ENCODE measurements around the gene DDX24.

Gene DDX24

GRCh38 chr14:94029671-94030203 is 51.3 kb downstream of the DDX24 start:
- no peak for DNase-seq

GRCh38 chr14:94029265-94029664 is 51.7 kb downstream of the DDX24 start:
- DNase-seq: no peak

DNA sequence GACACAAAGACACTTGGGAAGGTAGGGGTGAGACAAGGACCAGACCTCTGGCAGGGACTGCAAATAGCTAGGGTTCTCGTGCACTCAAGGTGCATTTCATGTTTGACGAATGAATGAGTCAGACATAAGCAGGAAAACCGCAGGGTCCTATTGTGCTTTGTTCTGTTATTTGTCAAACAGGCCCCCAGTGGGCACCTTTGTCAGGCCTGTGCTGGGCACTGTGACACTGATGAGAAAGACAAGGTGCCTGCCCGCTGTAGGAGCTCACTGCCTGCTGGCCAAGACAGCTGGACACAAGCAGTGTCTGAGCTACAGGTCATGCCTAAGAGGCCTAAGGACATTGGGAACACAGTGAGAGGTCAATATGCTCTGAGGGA is 52.6 kb downstream of the DDX24 start:
- DNase-seq: no peak

DNA sequence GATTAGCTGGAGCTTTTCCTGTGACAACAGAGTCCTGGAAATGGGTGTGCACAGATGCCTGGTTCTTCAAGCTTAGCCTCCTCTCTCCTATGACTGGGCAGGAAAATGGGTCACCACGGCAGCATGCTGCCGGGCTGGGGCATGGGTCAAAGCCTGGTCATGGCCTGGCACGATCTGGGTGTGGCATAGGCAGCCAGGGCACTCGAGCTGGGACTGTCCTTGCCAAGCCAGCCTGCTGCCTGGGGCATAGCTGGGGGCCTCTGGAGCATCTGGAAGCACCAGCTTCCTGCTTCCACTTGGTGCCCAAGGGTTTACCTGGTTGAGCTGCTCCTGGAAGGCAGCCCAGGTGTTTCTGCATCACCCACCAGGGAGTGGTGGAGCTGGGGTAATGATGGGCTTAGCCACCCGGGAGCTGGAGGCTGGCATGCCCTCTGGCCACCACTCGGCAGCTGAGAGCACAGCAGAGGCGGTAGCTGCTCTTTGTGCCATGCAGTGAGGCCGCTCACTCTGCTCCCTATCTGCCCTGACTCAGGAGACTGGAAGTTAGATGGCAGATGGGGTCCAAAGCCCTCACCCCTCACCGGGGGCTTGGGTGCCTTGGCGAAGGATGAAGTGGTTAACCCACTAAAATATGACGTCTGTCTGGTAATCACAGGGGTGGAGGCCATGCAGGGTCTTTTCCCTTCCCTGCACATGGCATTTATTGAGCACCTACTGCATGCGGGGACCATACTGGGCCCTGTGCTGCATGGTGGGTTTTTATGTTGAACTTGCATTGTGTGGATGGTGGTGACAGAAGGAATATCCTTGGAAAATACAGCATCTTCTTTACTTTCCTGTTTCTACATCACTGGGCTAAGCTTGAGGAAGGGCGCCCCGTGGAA is 53.2 kb downstream of the DDX24 start:
- DNase-seq: no peak

DNA sequence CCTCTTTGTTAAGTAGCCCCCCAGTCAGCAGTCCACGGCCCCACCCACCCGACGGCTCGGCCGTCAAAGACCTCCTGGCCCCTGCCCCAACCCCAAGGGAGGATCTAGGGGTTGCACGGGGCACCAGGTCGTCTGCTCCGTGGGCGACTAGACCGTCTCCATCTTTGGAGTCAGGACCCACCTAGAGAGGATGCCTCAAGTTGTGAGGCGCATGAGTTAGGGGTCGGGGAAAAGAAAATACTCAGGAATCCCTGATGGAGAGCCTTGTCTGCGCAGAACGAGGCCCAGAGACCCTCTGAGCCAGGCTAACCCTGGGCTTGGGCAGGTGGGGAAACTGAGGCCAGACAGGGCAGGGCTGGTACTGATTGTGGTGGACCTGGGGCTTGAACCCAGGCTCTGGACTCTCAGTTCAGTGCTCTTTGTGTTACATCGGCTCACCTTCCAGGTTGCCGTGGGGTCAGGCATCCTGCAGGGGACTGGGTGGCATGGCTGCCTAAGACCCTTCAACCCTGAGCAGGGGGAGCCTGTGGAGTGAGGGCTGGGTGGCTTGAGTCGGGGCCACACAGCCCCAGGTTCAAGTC is 54.0 kb downstream of the DDX24 start:
- no peak for DNase-seq

DNA sequence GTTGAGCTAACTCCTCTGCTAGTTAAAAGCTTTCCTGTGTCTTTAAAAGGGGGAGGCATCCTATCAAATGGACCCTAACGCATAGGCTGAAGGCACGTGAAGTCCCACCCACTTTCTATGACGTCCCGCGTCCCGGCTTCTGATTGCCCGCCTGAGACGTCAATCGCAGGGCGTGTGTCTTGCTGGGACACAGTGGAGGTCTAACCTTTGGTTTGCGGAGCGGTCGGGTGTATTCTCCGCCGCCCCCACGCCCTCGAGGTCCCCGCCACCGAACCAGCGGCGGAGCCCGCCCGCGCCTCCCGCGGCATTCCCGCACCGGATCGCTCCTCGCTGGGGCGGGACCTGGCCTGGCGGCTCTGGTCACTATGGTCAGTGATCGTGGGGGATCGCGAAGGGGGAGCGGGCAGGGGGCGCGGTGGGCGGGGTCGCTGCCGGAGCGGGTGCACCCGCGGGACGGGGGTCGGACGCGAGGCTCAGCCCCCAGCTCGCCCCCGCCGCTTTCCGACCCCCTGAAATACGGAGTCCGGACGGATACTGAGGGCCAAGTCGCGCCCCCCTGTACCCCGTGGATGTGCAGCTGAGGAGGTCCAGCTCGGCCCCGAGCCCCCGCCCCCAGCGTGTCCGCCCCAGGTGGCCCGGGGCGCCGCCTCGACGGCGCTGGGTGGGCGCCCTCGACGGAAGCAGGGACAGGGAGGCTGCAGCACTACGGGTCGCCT is 54.7 kb downstream of the DDX24 start, which contains the start of gene OTUB2:
TSS of gene OTUB2 (plus strand) at position 168 of the 716 bp plus-strand sequence. CDS start at position 366, 198 bp downstream.
- DNase-seq: peak; percentile 96

DNA sequence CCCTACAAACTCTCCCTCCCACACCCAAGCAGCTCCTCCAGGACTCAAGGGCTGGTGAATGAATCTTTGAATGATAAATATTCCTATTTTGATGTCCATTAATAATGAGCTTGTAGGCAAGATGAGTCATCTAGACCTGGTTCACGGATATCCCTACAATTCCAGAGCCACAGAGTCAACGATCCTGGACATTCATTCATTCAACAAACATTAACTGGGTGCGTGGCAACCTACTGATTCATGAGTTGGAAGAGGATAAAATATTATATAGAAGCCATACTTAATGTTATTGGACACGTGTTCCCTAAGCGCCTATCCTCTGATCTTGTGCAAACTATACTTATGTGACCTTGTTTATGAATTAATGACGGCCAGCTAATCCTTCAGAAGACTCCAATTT is 55.3 kb downstream of the DDX24 start:
- DNase-seq: no peak

DNA sequence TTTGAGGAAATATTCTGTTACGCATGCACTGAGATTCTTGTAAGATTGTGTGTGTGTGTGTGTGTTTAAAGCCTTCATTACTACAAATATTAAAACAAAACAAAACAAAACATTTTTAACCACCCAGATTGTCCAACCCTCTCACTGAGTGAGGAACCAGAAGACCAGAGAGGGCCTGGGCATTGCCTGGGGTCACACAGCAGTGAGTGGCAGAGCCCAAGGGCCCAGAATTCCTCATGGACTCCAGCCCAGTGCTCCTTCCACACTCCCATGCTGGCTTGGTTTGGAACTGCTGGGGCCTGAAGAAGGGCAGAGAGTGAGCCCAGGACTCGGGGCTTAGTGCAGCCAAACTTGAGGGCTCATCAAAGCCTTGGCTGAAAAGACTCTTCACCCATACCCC is 56.5 kb downstream of the DDX24 start:
- no peak for DNase-seq

- no peak for DNase-seq
Observed at GRCh38 chr14:94022532-94023411, 58.2 kb downstream of the DDX24 start.

DNA sequence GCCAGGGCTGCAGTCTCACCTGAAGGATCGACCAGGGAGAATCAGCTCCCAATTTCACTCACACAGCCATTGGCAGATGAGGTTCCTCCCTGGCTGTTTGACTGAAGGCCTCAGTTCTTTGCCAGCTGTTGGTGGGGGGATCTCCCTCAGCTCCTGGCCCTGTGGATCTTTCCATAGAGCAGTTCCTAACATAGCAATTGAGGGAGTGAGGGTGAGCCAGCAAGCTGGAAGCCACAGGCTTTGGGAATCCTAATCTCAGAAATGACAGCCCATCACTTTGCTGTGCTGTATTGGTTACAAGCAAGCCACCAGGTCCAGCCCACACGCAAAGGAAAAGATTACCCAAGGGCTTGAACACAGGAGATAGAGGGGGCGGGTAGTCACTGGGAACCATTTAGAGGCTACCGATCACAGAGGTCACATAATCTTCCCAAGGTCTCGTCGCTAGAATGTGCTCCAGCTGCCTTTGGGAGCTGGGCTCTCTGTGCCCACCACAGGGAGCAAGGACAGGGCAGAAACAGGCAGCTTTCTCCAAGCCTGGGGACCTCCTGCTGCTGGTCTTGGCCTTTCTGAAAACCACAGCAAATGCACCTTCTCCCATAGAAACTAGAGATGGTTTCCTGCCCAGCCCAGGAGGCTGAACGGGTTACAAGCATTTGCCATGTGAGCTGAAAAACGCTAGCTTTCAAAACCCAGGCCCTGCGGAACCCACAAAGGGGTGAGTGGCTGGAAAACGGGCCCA is 59.4 kb downstream of the DDX24 start:
- DNase-seq: no peak

DNA sequence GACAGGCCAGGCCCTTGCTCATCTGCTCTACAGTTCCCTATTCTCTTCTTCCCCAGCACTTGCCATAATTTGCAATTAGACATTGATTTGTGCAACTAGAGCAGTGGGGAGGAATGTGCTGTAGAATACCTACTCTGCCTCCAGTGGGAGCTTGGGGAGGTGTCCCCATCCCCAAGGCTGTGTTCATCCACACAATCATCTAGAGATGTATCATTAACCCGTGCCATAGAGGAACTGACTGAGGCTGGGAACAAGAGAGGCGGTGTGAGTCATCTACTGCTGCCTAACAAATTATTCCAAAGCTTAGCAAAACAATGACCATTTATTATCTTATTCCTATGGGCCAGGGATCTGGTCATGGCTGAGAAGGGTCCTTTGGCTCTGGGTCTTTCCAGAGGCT is 60.0 kb downstream of the DDX24 start:
- no peak for DNase-seq

GRCh38 chr14:94020267-94020666 is 60.7 kb downstream of the DDX24 start:
- no peak for DNase-seq

GRCh38 chr14:94019329-94019728 is 61.7 kb downstream of the DDX24 start:
- no peak for DNase-seq

- no peak for DNase-seq
Observed at GRCh38 chr14:94018308-94018707, 62.7 kb downstream of the DDX24 start.

GRCh38 chr14:94016446-94016976 is 64.5 kb downstream of the DDX24 start:
- no peak for DNase-seq

- no peak for DNase-seq
Observed at GRCh38 chr14:94015223-94015622, 65.8 kb downstream of the DDX24 start.

- DNase-seq: no peak
Observed at GRCh38 chr14:94014382-94014781, 66.6 kb downstream of the DDX24 start.

DNA sequence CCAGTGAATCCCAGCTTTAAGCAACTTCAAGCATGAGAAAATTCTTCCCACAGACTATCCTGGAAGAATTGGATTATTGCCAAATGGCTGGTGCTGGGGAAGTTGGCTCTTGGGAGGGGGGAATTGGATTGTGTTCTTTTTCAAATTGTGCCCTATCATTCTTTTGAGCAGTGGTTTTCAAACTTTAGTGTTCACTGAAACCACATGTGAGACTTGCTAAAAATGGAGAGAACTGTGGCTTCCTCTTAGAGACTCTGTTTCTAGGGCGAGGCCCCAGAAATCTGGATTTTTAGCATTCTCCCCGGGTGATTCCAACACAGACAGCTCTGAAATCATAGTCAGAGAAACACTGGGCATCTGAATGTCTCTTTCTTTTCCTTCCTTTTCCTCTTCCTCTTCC is 69.2 kb downstream of the DDX24 start:
- DNase-seq: no peak

DNA sequence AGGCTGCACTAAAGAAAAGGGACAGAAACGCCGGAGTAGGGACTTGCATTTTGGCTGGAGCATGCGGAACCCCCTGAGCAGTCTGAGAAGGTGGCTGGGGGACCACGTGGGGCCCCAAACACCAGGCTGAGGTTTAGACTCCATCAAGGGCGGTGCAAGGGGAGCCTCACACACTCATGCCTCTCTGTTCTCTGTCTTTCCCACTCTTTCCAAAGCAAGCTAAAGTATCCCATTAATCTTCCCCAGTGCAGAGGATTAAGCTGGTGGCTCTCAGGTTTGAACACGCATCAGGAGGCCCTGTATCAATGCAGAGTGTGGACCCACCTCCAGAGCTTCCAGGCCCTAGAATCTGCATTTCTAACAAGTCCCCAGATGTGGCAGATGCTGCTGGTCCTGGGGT is 70.4 kb downstream of the DDX24 start:
- no peak for DNase-seq

DNA sequence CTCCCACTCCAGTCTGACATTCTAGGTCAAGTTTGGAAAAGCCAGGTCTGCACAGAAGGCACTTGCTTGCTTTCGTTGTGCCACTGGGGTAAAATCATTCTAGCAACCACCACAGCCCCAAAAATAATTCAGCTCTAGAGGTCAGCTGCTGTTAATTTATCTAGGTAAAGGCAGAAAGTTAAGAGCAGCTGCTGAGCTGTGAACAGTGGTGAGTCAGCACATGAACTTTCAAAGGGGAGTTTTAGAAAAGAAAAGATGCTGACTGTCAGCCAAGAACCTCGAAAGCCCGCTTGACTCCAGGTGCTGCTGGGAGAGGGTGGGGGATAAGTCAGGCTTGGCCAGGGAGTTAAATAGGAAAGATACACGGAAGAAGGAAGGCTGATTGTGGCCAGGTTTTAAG is 71.2 kb downstream of the DDX24 start:
- DNase-seq: no peak

- DNase-seq: no peak
Observed at GRCh38 chr14:94008234-94008633, 72.8 kb downstream of the DDX24 start.

Measured in NCI-H748 treated with DMSO at 0.1 percent for 48 hours (cell line).